GM21423 (cell line): ENCODE data around the gene MYO9B.
"Not testable (repeated sequence)": the region's sequence is repeated elsewhere in the genome, so short reads cannot be mapped to it uniquely, and the experiment has no call there.

ENCODE experiments used
- ATAC-seq: cut with Tn5 transposase; IDR thresholded peaks from one replicate; pipeline ENCODE4 v1.9.1; 2021; ENCODE audit warnings: mild to moderate bottlenecking, moderate library complexity; ENCODE audit not compliant: unreplicated experiment

MYO9B gene

GRCh38 chr19:17138052-17138846, 62.7 kb downstream of the MYO9B start:
- not testable (repeated sequence) for ATAC-seq

DNA sequence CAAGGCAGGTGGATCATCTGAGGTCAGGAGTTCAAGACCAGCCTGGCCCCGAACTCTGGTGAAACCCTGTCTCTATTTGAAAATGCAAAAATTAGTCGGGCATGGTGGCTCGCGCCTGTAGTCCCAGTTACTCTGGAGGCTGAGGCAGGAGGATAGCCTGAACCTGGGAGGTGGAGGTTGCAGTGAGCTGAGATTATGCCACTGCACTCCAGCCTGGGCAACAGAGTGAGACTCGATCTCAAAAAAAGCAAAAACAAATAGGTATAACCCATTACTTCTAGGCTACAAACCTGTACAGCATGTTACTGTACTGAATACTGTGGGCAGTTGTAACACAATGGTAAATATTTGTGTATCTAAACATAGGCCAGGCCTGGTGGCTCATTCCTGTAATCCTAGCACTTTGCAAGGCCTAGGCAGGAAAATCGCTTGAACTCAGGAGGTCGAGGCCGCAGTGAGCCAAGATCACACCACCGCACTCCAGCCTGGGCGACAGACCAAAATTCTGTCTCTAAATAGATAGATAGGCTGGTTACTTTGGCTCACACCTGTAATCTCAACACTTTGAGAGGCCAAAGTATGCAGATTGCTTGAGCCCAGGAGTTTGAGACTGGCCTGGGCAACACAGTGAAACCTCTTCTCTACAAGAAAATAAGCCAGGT, 63.5 kb downstream of the MYO9B start:
- no peak for ATAC-seq

DNA sequence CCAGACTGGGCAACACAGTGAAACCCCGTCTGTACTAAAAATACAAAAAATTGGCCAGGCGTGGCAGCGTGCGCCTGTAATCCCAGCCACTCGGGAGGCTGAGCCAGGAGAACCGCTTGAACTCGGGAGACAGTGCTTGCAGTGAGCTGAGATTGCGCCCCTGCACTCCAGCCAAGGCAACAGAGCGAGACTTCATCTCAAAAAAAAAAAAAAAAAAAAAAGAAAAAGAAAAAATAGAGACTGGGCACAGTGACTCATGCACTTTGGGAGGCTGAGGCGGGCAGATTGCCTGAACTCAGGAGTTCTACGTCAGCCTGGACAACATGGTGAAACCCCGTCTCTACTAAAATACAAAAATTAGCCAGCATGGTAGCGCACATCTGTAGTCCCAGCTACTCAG, 69.2 kb downstream of the MYO9B start:
- not testable (repeated sequence) for ATAC-seq

- no peak for ATAC-seq
Measured at GRCh38 chr19:17145546-17146497, 70.2 kb downstream of the MYO9B start.

DNA sequence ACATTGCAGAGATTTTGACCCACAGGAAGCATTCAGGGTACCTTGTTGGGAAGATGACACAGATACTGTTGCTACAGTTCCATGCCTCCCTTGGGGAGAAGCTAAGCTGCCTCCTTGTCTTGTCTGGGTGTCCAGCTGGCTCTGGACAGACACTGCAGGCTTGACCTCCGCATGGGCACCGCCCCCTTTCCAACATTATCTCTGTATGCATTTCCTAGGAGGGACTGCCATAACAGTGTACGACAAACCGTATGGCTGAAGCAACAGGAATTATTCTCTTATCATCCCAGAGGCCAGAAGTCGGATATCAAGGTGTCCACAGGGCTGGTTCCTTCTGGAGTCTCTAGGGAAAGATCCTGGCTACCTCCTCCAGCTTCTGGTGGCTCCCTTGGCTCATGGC, 72.6 kb downstream of the MYO9B start:
- no peak for ATAC-seq

DNA sequence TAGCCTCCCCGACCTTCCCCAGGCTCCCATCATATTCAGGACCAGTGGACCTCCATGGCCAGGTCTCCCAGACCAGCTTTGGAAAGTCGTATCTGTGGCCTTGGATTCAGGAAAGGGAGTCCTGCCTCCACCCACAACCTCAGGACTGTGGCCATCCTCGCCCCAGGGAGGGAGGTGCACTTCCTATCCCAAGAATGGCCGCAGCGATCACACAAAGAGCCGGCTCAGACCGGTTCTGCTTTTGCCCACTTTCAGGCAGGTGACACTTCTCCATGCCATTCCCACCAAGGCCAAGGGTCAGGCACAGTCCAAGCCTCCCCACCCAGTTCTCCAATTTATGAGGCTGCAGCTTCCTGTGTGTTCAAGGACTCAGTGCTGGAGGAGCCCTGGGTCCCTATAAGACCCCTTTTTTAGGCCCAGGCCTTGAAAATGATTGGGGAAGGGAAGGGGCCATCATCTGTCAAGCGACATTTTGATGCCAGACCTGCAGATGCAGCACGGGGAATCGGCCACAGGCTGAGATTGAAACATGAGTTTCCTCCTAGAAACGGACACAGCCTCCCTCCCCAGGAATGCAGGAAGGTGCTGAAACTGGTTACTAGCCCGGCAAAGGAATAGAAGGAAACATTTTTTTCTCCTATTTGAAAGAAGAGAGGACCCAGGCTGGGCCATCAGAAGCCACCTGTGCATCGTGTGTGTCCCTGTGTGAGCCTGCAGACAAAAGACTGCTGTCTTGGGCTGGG, 74.0 kb downstream of the MYO9B start:
- no peak for ATAC-seq

- no peak for ATAC-seq
Measured at GRCh38 chr19:17153996-17154395, 78.4 kb downstream of the MYO9B start.

GRCh38 chr19:17155251-17155650, 79.7 kb downstream of the MYO9B start:
- ATAC-seq: no peak

DNA sequence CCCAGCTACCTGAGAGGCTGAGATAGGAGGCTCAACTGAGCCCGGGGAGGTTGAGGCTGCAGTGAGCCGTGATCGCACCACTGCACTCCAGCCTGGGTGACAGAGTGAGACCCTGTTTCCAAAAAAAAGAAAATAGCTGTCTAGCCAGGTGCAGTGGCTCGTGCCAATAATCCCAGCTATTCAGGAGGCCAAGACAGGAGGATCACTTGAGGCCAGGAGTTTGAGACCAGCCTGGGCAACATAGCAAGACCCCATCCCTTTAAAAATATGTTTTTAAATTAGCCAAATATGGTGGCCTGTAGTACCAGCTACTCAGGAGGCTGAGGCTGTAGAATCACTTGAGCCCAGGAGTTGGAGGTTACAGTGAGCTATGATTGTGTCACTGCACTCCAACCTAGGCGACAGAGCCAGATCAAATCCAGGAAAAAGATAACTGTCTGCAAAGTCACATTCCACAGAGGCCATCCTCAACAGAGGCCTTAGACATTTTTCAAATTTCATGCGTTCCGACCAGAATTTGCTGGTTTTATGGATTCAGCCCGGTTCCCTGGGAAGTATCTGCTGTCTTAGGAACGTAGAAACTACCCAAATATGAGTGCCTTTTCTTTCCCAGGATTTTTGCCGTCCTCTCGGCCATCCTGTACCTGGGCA, 80.8 kb downstream of the MYO9B start:
- ATAC-seq: no peak

DNA sequence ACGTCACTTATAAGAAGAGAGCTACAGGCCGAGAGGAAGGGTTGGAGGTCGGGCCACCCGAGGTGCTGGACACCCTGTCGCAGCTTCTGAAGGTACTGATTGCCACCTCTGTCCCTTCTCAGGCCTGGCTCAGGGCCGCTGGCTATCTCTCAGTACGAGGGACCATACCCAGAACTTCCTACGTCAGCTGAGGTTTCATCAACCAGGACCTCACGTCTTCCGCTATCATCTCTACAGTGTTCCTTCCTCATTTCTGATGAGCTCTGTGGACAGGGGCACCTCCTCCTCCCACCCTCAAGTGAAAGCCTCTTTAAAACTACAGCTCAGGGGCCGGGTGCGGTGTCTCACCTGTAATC, 81.3 kb downstream of the MYO9B start:
- no peak for ATAC-seq

DNA sequence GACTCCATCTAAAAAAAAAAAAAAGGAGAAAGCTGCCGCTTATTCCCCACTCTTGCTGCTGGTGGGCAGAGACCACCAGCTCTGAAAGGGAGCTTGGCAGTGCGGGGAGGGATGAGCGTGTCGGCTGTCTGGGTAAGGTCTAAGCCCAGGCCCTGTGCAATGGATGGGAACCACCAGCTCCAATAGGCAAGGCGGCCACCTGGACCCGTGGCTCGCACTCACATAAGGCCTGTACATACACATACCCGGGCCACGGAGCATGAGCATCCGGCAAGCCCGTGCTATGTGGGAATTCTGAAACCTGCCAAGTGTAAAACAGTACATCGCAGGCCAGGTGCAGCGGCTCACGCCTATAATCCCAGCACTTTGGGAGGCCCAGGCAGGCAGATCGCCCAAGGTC, 83.0 kb downstream of the MYO9B start:
- ATAC-seq: no peak

GRCh38 chr19:17159466-17160393, 84.2 kb downstream of the MYO9B start:
- ATAC-seq: no peak

DNA sequence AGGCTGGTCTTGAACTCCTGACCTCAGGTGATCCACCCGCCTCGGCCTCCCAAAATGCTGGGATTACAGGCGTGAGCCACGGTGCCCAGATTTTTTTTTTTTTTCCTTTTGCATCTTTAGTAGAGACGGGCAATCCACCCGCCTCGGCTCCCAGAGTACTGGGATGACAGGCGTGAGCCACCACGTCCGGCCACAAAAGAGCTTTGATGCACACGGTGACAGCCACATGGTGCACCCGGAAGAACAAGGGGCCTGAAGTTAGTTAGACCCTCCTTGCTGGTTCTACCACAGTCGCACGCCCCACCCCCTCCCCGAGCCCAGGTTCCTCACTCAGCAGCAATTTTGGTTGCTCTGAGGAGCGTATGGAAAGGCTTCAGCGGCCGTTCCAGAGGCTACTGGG, 85.3 kb downstream of the MYO9B start:
- ATAC-seq: no peak

DNA sequence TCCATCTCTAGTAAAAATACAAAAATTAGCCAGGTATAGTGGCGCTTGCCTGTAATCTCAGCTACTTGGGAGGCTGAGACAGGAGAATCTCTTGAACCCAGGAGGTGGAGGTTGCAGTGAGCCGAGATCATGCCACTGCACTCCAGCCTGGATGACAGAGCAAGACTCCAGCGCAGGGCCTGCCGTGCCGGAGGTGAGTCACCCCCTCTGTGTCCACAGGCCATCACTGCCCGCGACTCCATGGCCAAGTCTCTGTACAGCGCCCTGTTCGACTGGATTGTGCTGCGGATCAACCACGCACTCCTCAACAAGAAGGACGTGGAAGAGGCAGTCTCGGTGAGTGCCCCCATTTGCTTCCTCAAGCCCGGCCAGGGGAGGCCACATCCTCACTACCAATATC, 86.6 kb downstream of the MYO9B start:
- ATAC-seq: not testable (repeated sequence)

- ATAC-seq: no peak
Measured at GRCh38 chr19:17162580-17162979, 87.0 kb downstream of the MYO9B start.

DNA sequence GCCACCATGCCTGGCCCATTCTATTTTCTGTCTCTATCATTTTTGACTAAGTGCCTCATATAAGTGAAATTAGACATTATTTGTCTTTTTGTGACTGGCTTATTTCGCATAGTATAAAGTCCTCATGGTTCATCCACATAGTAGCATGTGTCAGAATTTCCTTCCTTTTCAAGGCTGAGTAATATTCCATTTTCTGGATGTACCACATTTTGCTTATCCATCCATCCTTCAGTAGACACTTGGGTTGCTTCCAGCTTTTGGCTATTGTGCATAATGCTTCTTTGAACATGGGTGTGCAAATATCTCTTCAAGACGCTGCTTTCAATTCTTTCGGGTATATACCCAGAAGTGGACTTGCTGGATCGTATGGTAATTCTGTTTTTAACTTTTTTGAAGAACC, 88.1 kb downstream of the MYO9B start:
- no peak for ATAC-seq

DNA sequence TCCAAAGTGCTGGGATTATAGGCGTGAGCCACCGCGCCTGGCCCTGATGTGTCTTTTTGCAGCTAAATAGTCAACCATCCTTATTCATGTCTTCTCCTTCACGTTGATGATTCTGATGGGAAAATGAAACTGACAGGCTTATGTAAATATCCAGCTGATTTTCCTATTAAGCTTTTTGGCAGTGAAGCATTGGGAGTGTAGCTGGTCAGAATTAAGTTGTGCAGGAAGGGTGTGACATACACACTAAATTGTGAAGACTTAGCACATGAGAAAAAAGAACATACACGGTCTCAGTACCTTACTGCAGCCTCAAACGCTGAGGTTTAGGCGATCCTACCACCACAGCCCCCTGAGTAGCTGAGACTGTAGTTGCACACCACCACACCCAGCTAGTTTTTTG, 89.1 kb downstream of the MYO9B start:
- no peak for ATAC-seq

DNA sequence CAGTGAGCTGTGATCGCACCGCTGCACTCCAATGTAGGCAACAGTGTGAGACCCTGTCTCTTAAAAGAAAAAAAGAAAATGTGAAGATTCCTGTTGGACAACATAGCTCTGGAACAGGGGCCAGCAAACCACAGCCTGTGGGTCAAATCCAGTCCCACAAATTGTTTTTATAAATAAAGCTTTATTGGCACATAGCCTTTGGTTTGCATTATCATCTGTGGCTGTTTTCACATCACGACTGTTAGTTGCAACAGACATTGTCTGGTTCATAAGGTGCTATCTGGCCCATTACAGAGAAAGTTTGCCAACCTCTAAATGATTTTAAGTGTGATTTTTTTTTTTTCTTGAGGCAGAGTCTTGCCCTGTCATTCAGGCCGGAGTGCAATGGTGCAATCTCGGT, 90.1 kb downstream of the MYO9B start:
- no peak for ATAC-seq
